ENCODE measurements around the gene TNFRSF13B.
"Not testable (repeated sequence)": the region's sequence is repeated elsewhere in the genome, so short reads cannot be mapped to it uniquely, and the experiment has no call there.

Gene TNFRSF13B

DNA sequence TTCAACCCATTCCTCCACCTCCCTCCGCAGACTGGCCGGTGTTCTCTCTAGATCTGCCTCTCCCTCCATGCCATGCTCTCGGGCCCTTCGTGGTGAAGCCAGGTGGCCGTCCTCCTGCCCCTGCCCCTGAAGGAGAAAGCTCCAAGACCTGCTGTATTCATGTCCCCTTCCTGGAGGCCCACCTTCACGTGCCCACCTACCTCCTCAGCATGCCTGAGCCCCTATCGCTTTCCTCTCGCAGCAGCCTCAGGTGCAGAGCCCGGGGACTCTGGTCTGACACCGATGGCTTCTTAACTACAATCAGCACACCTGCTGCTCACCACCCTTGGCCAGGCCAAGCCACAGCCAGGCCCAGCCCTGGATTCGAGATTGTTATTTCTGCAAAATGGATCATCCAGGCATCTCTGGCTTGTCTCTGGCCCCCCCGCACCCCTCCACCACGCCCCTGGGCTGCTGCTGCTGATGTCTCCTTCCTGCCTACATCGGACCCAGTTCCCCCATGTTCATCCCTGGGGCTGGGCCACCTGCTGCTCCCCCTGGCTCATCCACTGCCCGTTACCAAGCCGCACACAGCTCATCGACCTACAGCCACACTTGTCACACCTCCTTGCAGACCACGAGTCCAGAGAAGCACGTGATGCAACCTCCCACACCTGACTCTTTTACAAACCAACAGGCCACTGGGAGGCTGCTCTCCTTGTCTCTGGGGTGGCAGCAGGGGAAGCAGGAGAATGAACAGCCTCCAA is 32.5 kb upstream of the TNFRSF13B start:
- DNase-seq, result no peak

DNA sequence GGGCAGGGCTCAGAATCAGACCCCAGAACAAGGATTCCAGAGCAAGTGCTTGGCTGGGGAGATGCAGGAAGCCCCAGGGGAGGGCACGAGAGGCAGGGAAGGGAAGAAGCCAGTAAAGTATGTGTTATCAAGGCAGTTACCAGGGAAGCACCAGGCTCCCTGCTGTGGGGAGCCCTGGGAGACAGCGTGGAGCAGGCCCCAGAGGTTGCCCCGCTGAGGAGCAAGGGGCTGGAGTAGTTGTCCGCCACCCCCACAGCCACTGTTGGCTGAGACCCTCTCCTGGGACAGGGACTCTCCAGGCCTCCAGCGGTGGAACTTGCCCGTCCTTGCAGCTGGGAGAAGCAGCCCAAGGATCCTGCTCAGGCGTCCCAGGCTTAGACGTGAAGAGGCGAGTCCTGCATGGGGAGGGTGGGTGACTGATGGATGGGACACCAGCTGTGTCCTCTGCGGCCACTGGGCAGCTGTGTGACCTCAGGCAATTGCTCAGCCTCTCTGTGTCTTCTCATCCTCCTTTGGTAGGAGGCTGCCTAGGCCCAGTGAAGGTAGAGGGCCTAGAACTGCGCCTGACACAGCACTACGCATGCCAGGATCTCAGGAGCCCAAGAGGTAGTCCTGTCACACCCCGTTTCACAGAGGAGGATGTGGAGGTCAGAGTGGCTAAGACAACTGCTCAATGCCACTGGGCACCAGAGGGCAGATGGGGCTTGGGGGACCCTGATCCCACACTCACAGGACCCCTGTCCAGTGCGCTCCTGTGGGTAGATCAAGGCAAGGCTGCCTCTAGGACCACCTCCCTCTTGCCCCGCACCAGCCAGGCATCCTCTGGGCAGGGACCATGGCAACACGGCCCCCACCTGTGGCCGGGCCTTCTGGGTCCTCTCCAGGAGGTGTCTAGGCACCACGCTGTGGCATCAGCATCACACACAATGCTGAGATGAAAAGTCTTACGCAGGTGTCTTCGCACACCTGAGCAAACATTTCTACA is 31.1 kb upstream of the TNFRSF13B start:
- not testable (repeated sequence) for DNase-seq

DNA sequence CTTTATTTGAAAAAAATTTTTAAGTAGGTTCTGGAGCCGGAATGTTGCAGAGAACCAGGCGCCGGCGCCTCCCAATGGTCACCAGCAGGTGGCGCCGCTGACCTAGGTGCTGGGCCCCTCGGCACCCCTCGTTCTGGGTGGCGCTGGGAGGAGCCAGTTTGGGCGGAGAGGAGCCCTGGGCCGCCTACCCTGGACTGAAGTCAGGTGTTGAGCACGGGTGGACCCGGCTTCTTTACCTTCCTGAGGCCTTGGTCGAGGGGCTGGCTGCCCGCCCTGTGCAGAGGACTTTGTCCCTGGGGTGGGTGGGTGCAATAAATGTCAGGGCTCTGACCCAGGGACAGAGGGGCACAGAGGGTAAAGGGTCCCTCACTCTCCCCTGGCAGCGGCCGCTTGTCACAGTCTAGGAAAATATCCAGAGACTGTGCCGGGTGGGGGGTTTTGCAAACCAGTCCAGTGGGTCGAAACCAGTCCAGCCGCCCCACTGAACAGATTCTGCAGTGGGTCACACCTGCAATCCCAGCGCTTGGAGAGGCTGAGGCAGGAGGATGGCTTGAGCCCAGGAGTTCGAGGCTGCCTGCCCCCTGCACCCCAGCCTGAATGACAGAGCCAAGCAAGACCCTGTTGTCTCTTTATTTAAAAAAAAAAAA is 30.1 kb upstream of the TNFRSF13B start:
- peak; percentile 80 for DNase-seq

DNA sequence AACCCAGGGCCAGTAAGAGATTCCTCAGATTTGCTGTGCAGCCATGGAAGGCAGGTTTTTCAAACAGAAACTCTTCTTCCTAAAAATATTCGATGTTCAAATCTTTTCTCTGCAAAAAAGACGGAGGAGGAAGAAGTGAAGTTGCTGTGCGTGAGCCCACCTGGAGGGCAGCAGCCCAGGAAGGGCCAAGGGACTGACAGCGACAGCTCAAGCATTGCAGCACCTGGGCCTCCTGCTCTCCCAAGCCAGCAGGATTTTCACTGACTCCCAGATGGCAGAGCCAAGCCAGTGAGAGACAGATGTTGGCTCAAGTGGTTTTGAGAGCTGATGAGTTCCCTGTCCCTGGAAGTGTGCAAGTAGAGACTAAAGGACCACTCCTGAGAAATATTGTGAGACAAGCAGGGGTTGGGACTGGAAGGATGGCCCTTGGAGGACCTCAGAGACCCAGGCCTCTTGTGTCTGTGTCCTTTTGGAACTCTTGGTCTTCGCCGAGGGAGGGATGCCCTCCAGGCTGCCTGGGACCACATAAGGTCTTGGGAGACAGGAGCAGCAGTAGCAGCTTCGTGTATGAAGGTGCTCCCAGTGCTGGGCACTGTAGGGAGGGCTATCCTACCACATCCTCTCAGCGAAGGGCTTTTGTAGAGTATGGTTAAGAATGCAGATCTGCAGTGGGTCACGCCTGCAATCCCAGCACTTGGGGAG is 29.3 kb upstream of the TNFRSF13B start:
- DNase-seq, result no peak

DNA sequence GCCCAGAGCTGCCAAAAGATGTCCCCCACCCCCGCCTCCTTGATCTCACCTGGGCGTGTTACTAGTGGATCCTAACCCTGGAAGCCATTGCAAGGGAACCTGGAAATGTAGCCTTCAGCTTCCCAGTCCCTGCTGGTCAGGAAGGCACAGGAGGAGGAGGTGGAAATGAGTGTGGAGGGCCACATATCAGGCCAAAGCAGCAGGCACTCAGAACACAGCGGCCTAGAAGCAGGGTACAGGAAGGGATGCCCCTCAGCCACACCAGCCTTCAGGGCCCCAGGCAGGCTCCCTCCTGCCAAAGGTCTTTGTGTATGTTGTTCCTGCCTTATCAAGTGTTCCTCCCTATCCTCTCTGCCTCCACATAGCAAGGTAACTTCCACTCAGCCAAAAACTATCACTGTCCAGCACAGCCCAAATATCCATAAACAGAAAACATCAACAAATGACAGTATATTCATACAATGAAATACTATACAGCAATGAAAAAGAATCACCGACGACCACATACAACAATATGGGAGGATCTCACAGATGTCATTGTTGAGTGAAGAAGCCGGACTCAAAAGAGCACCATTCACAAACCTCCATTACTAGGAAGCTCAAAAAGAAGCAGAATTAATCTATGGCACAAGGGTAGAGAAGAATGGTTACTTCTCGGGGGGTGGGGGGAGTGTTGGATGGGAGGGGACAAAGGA is 28.2 kb upstream of the TNFRSF13B start:
- no peak for DNase-seq

DNA sequence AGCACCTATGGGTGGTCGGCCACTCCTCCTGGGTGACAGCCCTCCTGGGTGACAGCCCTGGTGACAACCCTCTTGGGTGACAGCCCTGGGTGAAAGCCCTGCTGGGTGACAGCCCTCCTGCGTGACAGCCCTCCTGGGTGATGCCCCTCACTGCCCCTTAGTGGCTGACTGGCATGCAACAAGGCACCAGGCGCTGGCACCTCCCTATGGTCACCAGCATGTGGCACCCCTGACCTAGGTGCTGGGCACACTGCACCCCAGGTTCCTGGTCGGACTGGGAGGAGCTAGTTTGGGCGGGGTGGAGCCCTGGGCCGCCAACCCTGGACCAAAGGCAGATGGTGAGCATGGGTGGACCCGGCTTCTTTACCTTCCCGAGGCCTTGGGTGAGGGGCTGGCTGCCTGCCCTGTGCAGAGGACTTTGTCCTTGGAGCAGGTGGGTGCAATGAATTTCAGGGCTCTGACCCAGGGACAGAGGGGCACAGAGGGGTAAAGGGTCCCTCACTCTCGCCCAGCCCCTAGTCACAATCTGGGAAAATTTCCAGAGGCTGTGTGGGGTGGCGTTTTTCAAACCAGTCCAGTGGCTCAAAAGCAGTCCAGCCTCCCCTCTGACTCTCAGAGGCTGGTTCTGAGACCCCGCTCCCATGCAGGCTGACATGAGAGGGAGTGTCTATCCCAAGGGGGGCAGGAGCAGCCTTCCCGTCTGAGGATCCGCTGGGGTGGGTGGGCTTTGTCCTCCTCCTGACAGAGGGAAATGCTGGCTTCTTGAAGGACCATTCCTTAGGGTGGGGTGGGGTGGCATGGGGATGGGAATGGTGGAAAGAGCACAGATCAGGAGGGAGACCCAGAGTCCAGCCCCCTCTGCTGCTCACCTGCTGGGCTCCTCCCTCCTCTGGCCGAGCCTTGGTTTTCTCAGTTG is 25.9 kb upstream of the TNFRSF13B start:
- DNase-seq, result no peak

DNA sequence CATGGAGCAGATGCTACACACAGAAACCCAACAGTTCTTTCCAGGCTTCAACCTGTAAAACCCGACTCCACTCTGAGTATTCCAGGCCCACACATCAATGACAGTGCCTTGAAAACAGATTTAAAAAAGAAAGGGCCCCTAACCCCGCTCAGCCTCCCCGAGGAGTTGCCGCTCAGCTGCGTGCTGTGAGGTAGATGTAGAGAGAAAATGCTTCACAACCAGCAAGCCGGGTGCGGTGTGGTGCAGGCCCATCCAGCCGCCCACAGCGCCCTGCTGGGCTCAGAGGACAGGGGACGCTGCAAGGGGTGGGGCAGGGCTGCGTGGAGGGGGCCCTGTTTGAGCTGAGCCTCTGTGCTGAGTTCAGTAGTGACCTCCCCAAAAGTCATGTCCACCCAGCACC is 24.8 kb upstream of the TNFRSF13B start:
- DNase-seq, result not testable (repeated sequence)

DNA sequence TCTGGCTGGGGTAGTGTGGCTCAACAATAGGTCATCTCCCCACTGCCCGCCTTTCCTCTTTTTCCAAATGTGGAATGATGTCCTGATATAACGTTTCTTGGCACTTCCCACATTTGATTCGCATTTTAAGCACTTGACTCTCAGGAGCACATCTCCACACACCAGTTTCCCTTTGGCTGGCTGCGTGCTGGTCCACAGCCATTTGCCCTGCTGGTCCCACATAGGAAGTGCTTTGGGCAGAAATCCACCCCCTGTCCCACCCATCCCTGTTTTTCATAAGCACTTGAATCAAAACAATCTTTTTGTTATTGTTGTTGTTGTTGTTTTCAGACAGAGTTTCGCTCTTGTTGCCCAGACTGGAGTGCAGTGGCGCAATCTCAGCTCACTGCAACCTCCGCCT is 24.0 kb upstream of the TNFRSF13B start:
- no peak for DNase-seq

DNA sequence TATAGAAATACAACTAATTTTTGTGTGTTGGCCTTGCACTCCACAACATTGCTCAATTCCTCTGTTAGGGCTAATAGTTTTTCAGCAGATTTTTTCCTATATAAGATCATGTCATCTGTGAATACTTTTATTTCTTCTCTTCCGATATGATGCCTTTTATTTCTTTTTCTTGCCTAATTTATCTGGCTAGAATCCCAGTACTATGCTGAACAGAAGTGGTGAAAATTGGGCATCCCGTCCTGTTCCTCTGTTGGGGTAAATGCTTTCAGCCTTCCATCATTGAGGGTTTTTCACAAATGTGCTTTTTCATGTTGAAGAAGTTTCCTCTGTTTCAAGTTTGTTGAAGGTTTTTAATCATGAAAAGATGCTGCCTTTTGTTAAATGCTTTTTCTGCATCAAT is 22.7 kb upstream of the TNFRSF13B start:
- DNase-seq, result no peak

DNA sequence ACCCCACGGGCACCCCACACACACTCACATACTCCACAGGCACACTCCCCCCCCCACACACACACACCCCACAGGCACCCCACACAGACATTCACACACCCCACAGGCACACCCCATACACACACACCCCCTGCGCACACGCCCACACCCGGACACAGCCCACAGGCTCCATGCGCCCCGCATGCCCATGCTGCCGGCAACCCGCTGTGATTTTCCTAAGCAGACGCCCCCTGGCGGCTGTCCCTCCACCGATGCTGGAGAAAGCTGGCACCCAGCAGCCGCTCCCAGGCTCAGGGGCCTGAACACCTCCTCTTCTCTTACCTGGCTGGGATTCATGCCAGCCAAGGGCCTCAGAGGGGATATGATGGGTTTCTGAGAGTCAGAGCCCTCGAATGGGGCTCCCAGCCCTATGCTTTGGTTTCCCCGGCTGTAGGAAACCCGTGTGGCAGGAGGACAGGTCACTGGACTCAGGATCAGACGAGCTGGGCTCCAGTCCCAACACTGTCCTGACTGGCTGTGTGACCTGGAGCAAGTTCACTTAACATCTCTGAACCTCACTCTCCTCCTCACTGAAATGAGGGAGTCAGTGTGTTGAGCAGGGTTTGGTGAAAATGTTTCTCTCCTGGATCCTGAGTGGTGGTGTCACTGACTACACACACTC is 19.6 kb upstream of the TNFRSF13B start:
- DNase-seq, result peak; percentile 82

DNA sequence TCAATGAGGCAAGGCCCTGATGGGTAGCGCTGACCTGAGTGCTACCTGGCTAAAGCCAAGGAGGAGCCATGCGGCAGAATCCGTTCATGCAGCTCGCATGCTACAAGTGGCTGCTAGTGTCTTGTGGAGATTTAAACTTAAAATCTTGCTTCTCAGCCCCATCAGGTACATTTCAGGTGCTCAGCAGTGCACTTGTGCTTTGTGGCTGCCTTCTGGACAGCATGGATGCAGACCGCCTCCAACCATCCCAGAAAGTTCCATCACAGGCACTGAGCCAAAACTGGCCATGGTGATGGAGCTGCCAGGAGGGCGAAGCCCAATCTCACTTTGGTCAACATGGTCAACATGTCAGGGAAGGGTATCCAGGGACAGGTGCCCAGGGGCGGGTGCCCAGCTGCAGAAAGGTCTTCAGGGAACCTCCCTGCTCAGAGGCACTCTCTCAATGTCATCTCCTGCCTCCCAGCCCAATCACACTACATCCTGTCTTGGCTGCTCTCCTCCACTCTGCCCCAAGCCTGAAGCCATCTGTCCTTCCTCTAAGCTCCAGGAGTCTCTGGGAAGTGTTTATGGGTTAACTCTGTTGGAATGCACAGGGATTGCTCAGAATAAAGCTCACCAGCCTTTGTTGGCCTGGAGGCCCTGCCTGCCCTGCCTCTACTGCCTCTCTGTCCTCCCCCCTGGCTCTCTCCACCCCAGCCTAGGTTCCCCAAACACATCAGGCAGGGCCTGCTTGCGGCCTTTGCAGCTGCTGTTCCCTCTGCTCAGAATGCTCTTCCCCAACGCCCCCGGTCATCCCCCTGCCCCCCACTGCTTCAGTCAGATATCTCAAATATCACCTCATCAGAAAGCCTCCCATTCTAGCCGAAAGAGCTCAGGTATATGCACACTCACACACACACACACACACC is 18.3 kb upstream of the TNFRSF13B start:
- no peak for DNase-seq

DNA sequence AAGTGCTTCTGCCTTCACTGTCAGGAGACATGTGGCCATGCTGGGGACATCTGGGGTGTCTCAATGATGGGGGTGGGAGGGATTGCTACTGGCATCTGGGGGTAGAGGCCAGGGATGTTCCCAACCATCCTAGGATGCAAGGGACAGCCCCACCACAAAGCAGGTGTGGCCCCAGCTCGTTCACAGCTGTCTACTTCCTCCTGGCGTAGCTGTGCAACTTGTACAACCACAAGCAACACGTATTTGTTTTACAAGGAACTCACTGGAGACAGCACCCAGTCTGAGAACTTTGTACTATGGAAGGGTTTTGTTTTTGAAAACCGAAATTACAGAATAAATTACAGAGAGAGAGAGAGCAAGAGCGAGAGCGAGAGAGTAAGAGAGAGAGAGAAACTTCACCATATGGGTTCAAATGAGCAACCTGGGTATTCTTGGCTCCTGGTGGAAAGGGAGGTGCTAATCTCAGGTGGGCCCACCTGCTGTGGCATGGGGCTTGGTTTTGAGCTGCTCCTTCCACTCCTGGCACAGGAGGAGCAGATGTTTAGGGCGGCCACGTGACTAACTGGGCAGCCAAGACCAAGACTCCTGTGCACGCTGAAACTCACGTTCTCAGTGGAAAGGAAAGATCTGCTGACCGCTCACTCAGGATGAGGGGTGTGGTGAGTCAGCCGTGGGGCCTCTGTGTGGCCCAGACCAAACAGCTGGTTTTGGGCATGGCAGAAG is 17.5 kb upstream of the TNFRSF13B start:
- peak; percentile 7 for DNase-seq

DNA sequence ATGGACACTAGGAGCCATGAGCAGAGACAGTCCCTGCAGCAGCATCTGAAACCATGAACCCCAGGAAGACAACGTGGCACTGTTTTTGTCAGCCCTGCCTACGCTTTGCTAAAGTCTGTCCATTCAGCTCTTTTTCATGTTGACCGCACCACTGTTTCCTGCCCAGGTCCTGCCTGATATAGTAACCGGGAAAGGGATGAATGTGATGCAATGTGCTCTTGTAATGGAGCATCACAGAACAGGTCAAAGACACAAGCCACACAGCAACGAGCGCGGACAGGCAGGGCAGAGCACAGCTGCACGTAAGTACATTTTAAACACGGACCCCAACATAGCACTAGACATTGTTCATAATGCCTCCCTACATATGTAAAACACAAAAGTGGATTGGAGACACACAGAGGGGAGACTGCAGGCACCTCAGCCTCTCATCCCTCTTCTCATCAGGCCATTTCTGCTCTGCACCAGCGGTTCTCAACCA is 16.9 kb upstream of the TNFRSF13B start:
- peak; percentile 11 for DNase-seq

DNA sequence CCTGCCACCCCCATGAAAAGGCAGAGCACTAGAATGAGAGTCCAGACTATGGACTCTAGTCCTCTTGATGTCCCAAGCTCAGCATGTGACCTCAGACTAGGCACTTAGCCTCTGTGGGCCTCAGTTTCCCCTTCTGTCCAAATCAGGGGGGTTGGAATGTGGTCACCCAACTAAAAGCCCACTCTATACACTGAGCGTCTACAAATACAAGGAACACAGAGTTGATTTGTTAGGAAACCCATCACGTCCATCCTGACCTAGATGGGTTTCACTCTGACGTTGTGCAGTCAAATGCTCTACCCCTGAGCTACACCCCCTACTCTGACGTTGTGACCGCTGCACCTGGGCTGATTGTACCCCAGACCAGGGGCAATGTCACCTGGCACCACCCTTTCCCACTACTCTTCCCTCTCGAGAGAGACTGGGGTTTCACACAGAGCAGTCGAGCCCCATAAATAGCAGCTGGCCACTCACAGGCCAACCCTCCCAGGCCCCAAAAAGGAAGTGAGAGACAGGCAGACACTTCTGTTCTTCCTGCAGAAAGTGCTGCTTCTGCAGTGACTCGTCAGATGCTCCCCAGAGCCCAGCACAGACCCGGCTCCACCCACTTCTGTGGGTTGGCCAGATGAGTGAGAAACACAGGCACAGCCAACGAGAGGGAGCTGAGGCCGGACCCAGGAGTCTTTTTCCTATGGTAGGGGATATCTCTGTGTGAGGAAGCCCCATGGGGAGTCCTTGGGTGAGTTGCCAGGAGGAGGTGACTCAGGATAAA is 16.1 kb upstream of the TNFRSF13B start:
- DNase-seq, result peak; percentile 68

DNA sequence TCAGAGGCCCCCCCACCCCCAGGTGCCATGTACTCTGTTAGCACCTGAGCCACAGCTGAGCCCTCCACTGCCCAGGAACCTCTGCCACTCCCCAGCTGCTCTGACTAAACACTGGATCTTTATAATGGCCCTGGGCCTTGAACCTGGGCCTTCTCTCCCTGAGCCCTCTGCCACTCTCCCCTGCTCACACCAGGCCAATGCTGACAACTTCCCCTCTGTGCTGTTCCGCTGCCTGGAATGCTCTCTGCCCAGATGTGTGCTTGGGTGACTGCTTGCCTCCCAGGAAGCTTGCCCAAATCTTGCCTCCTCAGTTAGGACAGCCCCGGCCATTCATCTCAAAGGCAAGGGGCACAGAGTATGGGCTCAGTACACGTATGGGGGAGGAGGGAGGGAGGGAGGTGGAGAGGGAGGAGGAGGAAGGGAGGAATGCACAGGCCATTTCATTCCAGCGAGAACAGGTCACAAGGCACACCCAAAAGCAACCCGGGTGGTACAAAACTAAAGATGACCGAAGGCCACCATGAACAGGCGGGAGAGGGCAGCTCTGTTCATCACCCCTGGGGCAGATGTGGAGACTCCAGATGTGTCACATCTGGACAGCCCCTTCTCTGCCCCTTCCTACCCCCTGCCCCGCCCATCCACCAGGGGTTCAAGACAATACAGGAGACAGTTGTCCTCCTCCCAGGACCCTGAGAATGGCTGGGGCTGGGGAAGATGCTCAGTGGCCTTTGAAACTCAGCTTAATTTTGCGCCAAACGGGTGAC is 15.3 kb upstream of the TNFRSF13B start:
- no peak for DNase-seq

DNA sequence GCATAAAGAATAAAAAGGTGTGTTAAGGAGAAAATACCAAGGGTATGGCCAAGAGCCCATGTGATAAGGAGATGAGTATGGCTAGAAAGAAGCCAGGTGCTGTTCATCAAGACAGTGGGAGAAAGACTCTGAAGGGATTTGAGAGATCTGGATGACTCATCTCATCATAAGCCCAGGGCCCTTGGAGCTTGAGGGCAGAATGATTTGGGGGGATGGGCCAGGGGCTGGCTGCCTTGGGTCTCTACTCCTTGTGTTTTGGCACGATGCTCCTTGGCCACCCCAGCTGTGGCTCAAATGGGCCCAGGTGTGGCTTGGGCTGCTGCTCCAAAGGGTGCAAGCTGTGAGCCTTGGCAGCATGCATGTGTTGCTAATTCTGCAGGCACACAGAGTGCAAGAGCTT is 14.5 kb upstream of the TNFRSF13B start:
- DNase-seq, result no peak

DNA sequence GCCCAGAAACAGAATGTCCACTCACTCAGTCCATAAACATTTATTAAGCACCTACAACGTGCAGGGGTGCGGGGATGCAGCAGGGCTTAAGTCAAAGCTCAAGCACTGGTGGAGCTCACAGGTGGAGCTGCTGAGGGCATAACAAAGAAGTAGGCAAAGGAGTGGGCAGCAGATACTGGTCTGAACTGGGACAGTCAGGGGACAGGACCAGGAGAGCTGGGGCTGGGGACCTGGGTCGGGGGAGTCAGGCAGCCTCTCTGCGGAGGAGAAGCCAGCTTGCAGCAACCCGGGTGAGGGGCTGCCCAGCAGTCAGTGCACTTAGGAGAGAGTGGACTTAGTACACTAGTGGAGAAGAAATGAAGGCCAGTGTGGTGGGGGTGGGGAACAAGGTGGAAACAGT is 10.0 kb upstream of the TNFRSF13B start:
- DNase-seq, result no peak
